Thyroid gland (tissue), 4 donors: ENCODE results near the gene TXK.

ENCODE experiments used
- POLR2A ChIP-seq, 2 donors: fragments of 450-650 bp; IDR thresholded peaks; one replicate each; pipeline ENCODE4 v1.6.1; 2017; ENCODE audit warnings: antibody characterized with exemption in 2 of 2, mild to moderate bottlenecking in 2 of 2, moderate library complexity in 1 of 2
- TF ChIP-seq, protein P1 (sequence below), 6 experiments: fragments of 200-600 bp in 3 of 6; fragments of 450-650 bp in 3 of 6; sonication (generic) in 3 of 6; IDR thresholded peaks; one replicate each; pipeline ENCODE4 v1.5.1; 2016 to 2019; ENCODE audit warnings: antibody characterized with exemption in 6 of 6, mild to moderate bottlenecking in 2 of 6, inconsistent platforms in 1 of 6, moderate library complexity in 1 of 6

GRCh38 chr4:48047896-48048295 lies 86.2 kb downstream of the TXK start:
- TF ChIP-seq, protein P1, sequence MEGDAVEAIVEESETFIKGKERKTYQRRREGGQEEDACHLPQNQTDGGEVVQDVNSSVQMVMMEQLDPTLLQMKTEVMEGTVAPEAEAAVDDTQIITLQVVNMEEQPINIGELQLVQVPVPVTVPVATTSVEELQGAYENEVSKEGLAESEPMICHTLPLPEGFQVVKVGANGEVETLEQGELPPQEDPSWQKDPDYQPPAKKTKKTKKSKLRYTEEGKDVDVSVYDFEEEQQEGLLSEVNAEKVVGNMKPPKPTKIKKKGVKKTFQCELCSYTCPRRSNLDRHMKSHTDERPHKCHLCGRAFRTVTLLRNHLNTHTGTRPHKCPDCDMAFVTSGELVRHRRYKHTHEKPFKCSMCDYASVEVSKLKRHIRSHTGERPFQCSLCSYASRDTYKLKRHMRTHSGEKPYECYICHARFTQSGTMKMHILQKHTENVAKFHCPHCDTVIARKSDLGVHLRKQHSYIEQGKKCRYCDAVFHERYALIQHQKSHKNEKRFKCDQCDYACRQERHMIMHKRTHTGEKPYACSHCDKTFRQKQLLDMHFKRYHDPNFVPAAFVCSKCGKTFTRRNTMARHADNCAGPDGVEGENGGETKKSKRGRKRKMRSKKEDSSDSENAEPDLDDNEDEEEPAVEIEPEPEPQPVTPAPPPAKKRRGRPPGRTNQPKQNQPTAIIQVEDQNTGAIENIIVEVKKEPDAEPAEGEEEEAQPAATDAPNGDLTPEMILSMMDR (IDR thresholded peaks at IDR 0.05) = no peak
- TF ChIP-seq POLR2A (IDR thresholded peaks at IDR 0.05) = no peak
